D721Med (cell line): Measurements from ENCODE around the gene KRTAP1-1.
"Not testable (repeated sequence)": the region's sequence is repeated elsewhere in the genome, so short reads cannot be mapped to it uniquely, and the experiment has no call there.

Experiments
- DNase-seq: peaks from one replicate; pipeline ENCODE4 v3.0.0; 2011; ENCODE audit warnings: low spot score; ENCODE audit not compliant: insufficient read length
- FAIRE-seq: peaks from 2 replicates; lab custom pipeline; 2011; peaks lifted over from hg19 to GRCh38; lab: Jason Lieb, UNC
- TF ChIP-seq, protein P1 (sequence below): IDR thresholded peaks from 2 replicates; pipeline ENCODE4 v1.5.1; 2012; ENCODE audit warnings: mild to moderate bottlenecking, control low read depth; ENCODE audit not compliant: insufficient read depth; ENCODE audit errors: missing control alignments

The KRTAP1-1 gene

DNA sequence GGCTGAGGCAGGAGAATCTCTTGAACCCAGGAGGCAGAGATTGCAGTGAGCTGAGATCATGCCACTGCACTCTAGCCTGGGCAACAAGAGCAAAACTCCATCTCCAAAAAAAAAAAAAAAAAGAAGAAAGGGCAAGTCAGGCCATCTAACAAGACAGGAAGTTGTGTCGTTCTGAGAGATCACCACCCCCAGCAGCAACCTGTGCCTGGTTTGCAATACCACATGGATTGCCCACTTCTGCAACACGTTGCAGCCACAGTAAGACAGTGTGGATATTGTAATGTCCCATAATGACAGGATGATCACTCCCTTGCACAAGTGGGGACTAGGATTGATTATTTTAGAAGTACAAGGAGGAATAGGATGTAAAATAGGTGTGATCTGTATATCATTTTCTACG is 27.8 kb upstream of the KRTAP1-1 start:
- no peak for FAIRE-seq
- no peak for DNase-seq

DNA sequence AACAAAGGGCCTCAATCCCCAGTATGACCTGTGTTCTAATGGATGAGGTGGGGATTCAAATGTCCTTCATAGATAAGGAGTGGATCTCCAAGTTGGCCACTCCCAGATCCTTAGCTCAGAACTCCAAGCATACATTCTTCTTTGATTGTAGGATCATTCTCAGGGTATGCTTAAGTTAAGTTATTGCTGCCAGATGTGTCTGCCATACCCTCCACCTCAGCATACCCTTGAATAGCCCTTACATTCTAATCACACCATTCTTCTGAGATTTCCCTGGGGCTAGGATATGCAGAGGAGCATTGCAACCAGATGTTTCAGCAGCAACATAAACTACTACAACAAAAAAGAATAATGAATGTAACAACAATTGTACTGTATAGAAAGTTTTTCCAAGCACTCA is 26.0 kb upstream of the KRTAP1-1 start:
- TF ChIP-seq, protein P1, sequence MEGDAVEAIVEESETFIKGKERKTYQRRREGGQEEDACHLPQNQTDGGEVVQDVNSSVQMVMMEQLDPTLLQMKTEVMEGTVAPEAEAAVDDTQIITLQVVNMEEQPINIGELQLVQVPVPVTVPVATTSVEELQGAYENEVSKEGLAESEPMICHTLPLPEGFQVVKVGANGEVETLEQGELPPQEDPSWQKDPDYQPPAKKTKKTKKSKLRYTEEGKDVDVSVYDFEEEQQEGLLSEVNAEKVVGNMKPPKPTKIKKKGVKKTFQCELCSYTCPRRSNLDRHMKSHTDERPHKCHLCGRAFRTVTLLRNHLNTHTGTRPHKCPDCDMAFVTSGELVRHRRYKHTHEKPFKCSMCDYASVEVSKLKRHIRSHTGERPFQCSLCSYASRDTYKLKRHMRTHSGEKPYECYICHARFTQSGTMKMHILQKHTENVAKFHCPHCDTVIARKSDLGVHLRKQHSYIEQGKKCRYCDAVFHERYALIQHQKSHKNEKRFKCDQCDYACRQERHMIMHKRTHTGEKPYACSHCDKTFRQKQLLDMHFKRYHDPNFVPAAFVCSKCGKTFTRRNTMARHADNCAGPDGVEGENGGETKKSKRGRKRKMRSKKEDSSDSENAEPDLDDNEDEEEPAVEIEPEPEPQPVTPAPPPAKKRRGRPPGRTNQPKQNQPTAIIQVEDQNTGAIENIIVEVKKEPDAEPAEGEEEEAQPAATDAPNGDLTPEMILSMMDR: no peak
- FAIRE-seq: no peak
- DNase-seq: no peak

More for the DNA sequence above, 27.8 kb upstream of the KRTAP1-1 start:
- TF ChIP-seq, protein P1: no peak

DNA sequence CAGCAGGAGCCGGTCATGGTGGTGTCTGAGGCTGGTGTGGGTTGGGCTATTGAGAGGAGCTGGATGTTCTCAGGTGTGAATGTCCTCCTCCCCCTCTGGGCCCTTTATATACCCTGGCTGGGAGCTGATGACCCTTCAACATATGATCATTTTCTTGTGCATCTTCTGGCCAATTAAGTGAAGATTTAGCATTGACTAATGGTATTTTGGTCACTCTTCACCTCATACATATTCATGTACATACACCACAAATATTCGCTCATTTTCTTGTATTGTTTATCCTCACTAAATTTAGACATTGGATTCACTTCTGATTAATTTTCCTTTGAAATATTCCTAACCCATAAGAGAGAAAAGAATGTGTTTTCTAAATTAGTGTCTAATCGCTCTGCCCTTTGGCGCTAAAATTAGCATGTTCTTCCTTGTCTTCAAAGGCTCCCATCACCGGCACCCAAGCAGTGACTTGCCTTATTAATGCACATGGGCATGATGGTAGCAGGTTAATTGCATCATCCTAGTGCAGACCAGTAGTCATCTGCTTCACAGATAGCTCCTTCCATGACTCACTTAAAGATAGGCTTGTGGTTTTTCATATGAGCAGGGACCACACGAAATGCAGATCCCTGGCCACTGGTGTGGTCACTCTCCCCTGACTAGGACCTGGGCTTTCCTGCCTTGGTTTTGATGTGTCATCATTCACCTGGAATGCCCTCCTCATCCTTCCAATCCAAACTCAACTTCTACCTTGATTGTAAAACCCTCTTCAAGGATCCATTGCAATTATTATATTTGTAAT is 24.8 kb upstream of the KRTAP1-1 start, which contains the start of gene KRTAP2-4:
Gene KRTAP2-4, minus strand, starts transcription at position 51 of the 796 bp plus-strand sequence. Its CDS starts 34 bp downstream, at position 17.
- TF ChIP-seq, protein P1: no peak
- no peak for FAIRE-seq
- no peak for DNase-seq

DNA sequence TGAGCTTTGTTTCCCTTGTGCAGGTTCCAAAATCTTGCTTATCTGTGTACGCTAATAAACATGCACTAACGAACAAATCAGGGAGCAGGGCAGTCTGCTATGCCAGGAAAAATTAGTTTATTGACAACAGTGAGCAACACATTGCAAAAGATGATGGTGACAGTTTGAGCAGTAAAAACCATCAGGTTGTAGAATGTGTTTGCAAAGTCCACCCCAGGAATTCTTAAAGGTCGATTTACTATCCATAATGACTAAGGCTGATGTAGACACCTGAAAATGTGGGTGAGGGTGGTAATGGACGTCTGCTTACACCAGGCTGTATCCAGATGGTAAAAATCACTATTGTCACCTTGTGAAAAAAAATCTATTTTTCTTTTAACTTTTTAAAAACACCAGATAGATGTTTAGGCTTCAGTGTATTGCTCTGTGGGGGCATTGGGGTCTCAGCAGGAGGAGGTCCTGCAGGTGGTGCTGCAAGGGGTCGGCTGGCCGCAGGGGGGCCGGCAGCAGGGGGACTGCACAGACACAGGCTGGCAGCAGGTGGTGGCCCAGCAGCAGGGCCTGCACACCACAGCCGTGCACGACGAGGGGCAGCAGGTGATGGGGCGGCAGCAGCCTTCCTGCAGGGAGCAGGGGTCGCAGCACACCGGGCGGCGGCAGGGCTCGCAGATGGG is 23.9 kb upstream of the KRTAP1-1 start:
- DNase-seq, FAIRE-seq: not testable (repeated sequence)

DNA sequence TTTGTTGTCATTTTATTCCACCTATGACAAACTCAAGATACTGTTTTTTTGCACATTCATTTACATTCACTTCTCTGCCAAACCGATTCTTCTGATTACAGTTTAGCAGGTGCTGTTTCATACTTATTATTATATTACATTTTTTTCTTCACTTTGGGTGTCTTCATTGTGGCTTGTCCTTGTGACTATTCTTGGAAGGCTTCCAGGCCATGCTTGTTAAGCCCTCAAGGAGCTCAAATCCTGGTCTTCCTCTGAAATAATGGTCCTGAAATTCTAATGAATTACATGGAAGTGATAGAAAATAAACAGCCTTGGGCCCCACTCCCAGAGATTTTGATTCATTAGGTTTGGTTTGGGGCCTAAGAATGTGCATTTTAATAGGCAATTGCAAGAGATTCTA is 23.1 kb upstream of the KRTAP1-1 start:
- no peak for FAIRE-seq
- TF ChIP-seq, protein P1: no peak
- DNase-seq: no peak

DNA sequence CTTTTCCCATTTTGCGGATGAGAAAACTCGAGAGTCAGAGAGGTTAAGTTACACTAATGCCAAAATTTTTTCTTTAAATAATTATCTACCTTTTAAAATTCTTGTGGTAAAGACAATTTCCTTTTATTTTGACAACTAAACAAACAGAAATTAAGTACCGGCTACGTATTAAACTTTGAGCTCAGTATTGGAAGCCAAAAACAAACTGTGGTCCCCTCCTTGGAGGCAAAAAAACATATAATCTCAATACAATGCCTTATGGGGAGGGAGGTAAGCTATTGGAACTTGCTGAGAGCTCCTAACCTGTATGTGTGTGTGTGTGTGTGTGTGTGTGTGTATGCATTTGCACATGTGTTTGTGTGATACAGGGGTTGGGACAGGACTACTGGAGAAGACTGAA is 22.2 kb upstream of the KRTAP1-1 start:
- TF ChIP-seq, protein P1: no peak
- no peak for DNase-seq
- FAIRE-seq: no peak

DNA sequence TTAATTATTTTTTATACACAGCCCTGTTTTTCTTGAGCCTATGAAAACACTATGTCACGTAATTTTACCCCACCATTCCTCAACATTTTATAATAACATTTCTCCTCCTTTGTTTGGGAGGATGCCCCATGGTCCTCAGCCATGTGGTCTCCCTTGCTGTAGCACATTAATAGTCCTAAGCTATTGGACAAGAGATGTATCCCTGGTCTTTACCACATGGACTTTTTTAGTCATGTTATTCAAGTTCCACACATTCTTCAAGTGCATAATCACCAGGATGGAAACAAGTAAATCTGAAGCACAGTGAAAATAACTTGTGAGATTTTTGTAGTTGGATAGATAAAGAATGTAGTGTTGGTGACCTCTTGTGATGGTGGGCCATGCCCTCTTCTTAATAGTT is 20.7 kb upstream of the KRTAP1-1 start:
- DNase-seq (no peak), FAIRE-seq (no peak)
- TF ChIP-seq, protein P1: no peak
